GM18517 (cell line): ENCODE measurements around the gene MICOS13.

Experiments
- ATAC-seq: cut with Tn5 transposase; IDR thresholded peaks from one replicate; pipeline ENCODE4 v1.9.1; 2021; ENCODE audit warnings: mild to moderate bottlenecking, moderate library complexity; ENCODE audit not compliant: unreplicated experiment

MICOS13 gene

GRCh38 chr19:5687360-5688198 is 7.3 kb upstream of the MICOS13 start:
- no peak for ATAC-seq

GRCh38 chr19:5686647-5687359 is 6.5 kb upstream of the MICOS13 start:
- ATAC-seq, result peak; percentile 40

GRCh38 chr19:5686326-5686646 is 6.0 kb upstream of the MICOS13 start:
- ATAC-seq, result no peak

GRCh38 chr19:5684694-5685430 is 4.5 kb upstream of the MICOS13 start:
- no peak for ATAC-seq

- no peak for ATAC-seq
Measured at GRCh38 chr19:5683177-5683886, 3.0 kb upstream of the MICOS13 start.

GRCh38 chr19:5682107-5682482 is 1.8 kb upstream of the MICOS13 start:
- ATAC-seq, result no peak

- ATAC-seq, result no peak
Measured at GRCh38 chr19:5681391-5682106, 1.2 kb upstream of the MICOS13 start.

- no peak for ATAC-seq
Measured at GRCh38 chr19:5680084-5680436, 256 bp downstream of the MICOS13 start.

- ATAC-seq, result no peak
Measured at GRCh38 chr19:5679289-5680083, 830 bp downstream of the MICOS13 start.

- ATAC-seq, result no peak
Measured at GRCh38 chr19:5678071-5678718, 2.1 kb downstream of the MICOS13 start.

GRCh38 chr19:5677580-5677979 is 2.7 kb downstream of the MICOS13 start:
- no peak for ATAC-seq

GRCh38 chr19:5677136-5677535 is 3.2 kb downstream of the MICOS13 start:
- no peak for ATAC-seq

- no peak for ATAC-seq
Measured at GRCh38 chr19:5676772-5677105, 3.6 kb downstream of the MICOS13 start.

- no peak for ATAC-seq
Measured at GRCh38 chr19:5676105-5676771, 4.1 kb downstream of the MICOS13 start.

- ATAC-seq, result no peak
Measured at GRCh38 chr19:5674714-5675113, 5.6 kb downstream of the MICOS13 start.

GRCh38 chr19:5673752-5674151 is 6.6 kb downstream of the MICOS13 start:
- no peak for ATAC-seq

GRCh38 chr19:5672708-5673459 is 7.4 kb downstream of the MICOS13 start:
- no peak for ATAC-seq

- no peak for ATAC-seq
Measured at GRCh38 chr19:5671600-5671999, 8.7 kb downstream of the MICOS13 start.
